Stimulated activated memory B cell treated with anti-CD40 and anti-IgM and Interleukin-4, amounts not matched to agents 10 μg/mL and 1 μg/mL and 100 μg/mL, for 72 hours (primary cell): ENCODE measurements around the gene AK5.

Experiments used
- ATAC-seq: fragments of 150-1000 bp; cut with Tn5 transposase; 2 replicates; pipeline ENCODE4 v1.10.0; 2021
- H3K27ac Mint-ChIP-seq: one replicate; pipeline ENCODE4 v1.8.0; 2022; ENCODE audit warnings: mild to moderate bottlenecking, mixed read lengths
- H3K27me3 Mint-ChIP-seq: one replicate; pipeline ENCODE4 v1.8.0; 2022; ENCODE audit warnings: mixed read lengths
- H3K36me3 Mint-ChIP-seq: one replicate; pipeline ENCODE4 v1.8.0; 2022; ENCODE audit warnings: mixed read lengths
- H3K4me1 Mint-ChIP-seq: one replicate; pipeline ENCODE4 v1.8.0; 2022; ENCODE audit warnings: mixed read lengths
- H3K4me3 Mint-ChIP-seq: one replicate; pipeline ENCODE4 v1.8.0; 2022; ENCODE audit warnings: mild to moderate bottlenecking, moderate library complexity, mixed read lengths
- H3K9me3 Mint-ChIP-seq: one replicate; pipeline ENCODE4 v1.8.0; 2022; ENCODE audit warnings: mixed read lengths

Gene AK5

DNA sequence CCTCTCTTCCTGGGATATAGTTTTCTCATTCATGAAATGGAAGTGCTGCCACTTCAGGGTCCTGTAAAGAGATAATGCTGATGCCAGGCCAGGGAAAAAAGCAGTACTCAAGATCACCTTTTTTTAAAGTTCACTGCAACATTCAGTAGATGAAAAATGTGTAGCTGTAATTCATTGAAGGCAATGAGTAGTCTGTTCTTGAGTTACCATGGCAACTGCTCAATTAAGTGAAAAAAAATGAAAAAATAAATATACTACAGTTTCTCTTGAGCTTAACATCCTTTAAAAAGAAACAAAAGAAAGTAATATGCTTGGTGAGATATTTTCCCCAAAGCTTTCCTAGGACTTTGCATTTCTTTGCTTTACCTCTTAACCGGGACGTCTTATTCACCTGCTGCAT, 183.3 kb downstream of the AK5 start:
- no peak for ATAC-seq
- no peak overlapping the region for H3K4me3 Mint-ChIP-seq
- H3K27ac Mint-ChIP-seq, result no peak overlapping the region
- no peaks in the 10 kb centered on the region for H3K4me1 Mint-ChIP-seq
- peaks cover 10% of the 10 kb centered on the region for H3K27me3 Mint-ChIP-seq
- no peaks in the 10 kb centered on the region for H3K9me3 Mint-ChIP-seq
- no peaks in the 10 kb centered on the region for H3K36me3 Mint-ChIP-seq

DNA sequence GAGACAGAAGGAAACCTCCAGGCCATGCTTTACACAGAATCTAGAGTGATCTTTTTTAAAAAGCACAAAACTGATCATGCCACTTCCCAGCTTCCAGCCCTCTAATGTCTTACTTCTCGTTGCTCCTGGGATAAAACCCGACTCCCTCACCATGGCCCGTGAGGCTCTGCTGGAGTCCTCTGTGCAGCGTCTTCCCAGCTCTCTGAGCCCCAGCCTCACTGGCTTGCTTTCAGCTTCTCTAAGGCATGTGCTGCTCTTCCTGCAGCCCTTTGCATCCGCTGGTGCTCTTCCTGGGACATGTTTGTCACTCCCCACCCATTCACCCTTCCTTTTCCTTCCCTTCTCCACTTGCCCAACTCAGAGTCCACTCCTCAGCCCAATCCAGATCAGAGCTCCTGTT, 184.1 kb downstream of the AK5 start:
- Mint-ChIP-seq H3K4me1 (no peaks in the 10 kb centered on the region), H3K36me3 (no peaks in the 10 kb centered on the region), H3K4me3 (no peak overlapping the region), H3K9me3 (no peaks in the 10 kb centered on the region), H3K27me3 (peaks cover 10% of the 10 kb centered on the region), H3K27ac (no peak overlapping the region)
- ATAC-seq, result no peak

DNA sequence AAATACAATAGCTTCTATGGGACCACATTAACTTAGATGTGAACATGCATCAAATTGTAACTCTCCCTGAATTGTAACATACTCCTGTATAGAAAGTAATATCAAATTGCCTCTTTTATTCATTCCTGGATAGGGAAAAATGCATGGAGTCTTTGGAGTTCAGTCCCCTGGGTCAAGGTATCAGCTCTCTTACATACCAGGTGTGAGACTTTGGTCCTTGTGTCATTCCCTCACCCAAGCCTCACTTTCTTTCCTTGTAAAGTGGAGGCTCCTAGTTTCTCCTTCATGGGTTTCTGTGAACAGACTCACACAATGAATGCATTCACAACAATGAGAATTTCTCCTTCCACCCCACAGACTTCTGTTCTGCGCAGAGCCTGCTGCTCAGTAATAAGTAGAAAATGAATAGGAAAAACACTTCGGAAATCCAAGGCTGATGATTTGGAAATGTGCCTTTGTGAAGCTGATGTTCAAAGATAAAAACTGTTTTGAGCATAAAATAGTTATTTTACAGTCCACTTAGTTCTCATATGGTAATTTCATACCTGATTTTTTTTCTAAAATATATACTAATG, 185.3 kb downstream of the AK5 start:
- Mint-ChIP-seq H3K9me3 (no peaks in the 10 kb centered on the region), H3K27me3 (peaks cover 10% of the 10 kb centered on the region), H3K4me1 (no peaks in the 10 kb centered on the region), H3K27ac (no peak overlapping the region), H3K36me3 (no peaks in the 10 kb centered on the region), H3K4me3 (no peak overlapping the region)
- ATAC-seq, result no peak

DNA sequence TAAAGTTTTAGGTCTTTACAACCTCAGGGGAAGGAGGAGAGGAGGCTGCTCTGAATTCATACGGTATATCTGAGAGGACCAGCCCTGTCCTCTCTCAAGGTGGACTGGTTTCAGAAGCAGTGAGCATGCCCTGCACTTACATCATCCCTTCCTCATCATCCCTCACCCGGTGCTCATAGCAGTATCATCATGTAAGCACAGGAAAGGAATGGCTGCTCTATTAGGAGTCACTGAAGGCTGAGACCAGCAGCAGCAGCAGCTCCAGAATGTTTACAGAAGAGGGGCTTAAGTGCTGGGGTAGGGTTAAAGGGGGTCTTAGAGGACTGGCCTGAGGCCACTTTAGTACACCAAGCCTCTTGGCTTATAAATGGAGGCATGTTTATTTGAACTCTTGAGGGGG, 185.9 kb downstream of the AK5 start:
- Mint-ChIP-seq H3K9me3 (no peaks in the 10 kb centered on the region), H3K4me1 (no peaks in the 10 kb centered on the region)
- ATAC-seq, result no peak

DNA sequence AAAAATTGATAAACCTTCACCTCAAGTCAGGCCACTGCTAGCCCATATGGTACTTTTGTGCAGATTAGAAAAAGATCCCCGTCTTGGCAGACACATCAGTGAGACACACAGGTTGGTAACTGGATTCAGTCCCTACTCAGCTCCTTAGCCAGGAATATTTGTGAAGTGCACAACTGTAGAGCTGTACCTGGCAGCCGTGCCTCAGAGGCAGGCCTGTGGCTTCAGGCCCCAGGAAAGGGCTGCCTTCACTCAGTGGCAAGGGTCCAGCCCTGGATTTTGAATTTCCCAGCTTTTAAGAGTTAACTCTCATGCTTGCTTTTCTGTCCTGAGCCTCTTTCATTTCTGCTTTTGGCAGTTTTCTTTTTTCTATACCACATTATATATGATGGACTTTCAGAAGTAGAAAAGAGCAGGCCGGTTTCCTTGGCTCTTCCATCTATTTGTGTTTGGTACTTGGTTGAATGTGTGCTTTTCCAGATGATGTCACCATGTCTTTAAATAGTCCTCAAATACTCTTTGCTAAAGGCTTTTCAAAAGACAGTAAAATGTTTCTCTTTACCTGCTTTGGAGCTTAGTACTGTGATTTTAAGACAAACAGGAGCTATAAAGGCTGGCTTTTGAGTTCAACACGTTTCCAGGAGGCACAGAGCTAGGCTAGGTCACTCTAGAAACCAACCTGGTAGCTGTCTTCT, 186.6 kb downstream of the AK5 start:
- Mint-ChIP-seq H3K4me1 (no peaks in the 10 kb centered on the region), H3K27me3 (peaks cover 6% of the 10 kb centered on the region), H3K27ac (no peak overlapping the region), H3K36me3 (no peaks in the 10 kb centered on the region), H3K9me3 (no peaks in the 10 kb centered on the region), H3K4me3 (no peak overlapping the region)
- ATAC-seq, result peak; percentile 17

More for the DNA sequence above, 185.9 kb downstream of the AK5 start:
- Mint-ChIP-seq H3K27ac (no peak overlapping the region), H3K27me3 (peaks cover 10% of the 10 kb centered on the region), H3K4me3 (no peak overlapping the region), H3K36me3 (no peaks in the 10 kb centered on the region)

DNA sequence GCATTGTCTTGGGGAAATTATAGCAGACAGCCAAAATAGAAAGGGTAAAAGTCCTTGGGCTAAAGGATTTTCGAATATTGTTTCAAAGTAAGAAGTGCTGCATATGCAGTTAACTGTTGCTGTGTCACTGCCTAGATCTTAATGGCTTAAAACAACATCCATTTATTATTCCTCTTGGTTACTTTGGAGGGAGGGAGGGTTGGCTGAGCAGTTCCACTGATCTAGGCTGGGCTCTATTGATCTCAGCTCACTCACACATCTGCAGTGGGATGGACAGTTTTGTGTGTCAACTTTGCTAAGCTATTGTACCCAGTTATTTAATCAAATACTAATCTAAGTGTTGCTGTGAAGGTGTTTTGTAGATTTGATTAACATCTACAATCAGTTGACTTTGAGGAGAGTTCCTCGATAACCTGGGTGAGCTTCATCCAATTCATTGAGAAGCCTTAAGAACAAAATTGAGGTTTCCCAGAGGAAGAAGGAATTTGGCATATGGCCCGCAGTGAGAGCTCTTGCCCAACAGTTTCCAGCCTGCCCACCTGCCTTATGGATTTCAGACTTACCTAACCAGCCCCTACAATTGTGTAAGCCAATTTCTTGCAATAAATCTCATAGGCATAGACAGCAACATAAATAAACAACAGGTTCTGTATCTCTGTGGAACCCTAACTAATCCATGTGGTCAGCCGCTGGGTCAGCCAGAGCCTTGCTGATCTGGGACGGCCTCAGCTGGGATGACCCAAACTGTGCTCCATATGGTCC, 187.3 kb downstream of the AK5 start:
- Mint-ChIP-seq H3K27me3 (peaks cover 4% of the 10 kb centered on the region), H3K9me3 (no peaks in the 10 kb centered on the region), H3K4me1 (no peaks in the 10 kb centered on the region), H3K4me3 (no peak overlapping the region), H3K36me3 (no peaks in the 10 kb centered on the region), H3K27ac (no peak overlapping the region)
- no peak for ATAC-seq

DNA sequence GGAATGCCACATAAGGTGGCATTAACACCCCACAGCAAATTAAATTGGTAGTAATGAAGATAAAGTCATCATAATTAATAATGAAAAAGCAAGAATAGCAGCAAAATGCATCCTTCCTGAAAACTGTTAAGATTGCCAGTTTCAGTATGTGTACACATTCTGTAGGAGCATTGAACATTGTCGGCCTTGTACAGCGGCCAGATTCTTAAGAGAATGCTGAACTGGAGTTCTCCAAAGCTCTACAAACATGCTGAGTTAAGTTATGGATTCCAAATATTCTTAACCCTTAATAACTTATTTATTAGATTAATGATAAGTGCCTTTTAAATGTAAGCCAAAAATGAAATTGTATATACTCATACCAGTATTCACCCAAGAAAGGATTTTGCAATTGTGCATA, 189.9 kb downstream of the AK5 start:
- H3K36me3 Mint-ChIP-seq, result no peaks in the 10 kb centered on the region
- peaks cover 15% of the 10 kb centered on the region for H3K27me3 Mint-ChIP-seq
- no peak overlapping the region for H3K27ac Mint-ChIP-seq
- H3K4me3 Mint-ChIP-seq, result no peak overlapping the region
- no peaks in the 10 kb centered on the region for H3K9me3 Mint-ChIP-seq
- ATAC-seq, result no peak
- H3K4me1 Mint-ChIP-seq, result no peaks in the 10 kb centered on the region

DNA sequence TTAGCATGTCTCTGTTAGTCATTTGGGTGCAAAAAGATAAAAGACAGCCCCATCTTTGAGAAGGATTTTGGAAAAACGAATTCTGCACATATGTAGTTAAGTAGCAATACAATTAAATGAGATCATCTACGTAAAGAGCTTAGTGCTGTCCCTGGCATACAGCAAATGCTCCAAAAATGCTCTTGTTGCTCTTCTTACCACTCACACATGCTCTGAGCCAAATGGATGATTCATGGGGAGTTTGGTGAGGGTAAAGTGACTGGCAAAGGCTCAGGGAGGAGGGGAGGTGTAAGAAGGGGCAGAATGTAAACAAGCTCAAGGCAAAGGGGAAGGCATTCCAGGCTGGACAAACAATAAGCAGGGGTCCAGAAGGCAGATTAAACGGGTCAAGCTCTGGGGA, 191.9 kb downstream of the AK5 start:
- no peaks in the 10 kb centered on the region for H3K9me3 Mint-ChIP-seq
- H3K36me3 Mint-ChIP-seq, result no peaks in the 10 kb centered on the region
- no peak overlapping the region for H3K27ac Mint-ChIP-seq
- ATAC-seq, result no peak
- no peak overlapping the region for H3K4me3 Mint-ChIP-seq
- H3K27me3 Mint-ChIP-seq, result peaks cover 32% of the 10 kb centered on the region
- H3K4me1 Mint-ChIP-seq, result no peaks in the 10 kb centered on the region

DNA sequence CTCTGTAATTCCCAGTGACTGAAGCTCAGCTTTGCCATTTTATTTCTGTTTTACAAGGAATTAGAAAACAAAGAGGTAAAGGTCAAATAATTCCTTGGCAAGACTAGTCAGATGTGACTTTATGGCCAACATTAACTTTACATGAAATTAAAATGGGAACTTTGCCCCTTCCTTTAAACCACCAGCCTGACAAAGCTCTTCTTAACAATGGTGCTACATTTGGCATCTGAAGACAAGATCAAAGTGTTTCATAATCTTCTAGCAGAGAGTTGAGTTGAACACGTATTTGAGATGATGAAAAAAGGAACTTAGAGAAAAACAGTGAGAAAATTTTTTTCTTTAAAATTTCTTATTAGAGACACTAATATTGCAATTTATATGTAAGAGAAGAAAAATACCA, 193.8 kb downstream of the AK5 start:
- Mint-ChIP-seq H3K27me3 (peaks cover 45% of the 10 kb centered on the region), H3K27ac (no peak overlapping the region), H3K36me3 (no peaks in the 10 kb centered on the region), H3K9me3 (no peaks in the 10 kb centered on the region), H3K4me3 (no peak overlapping the region), H3K4me1 (no peaks in the 10 kb centered on the region)
- no peak for ATAC-seq

DNA sequence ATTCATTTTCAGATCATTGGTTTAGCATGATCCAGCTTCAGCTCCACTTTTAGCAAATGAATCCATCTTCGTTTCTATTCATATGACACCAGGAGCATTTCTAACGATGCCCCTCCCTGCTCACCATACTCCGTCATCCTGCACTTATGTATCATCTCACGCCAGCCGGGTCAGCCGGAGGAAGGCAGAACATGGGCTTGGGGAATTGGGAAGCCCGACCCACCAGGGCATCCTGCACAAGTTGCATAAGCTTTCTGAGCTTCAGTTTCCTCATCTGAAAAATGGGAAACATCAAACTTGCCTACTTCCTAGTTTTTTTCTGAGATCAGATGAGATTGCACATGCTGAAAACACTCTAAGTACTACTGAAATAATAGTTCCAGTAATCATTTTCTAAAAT, 194.7 kb downstream of the AK5 start:
- Mint-ChIP-seq H3K27me3 (peaks cover 45% of the 10 kb centered on the region), H3K4me1 (no peaks in the 10 kb centered on the region), H3K9me3 (no peaks in the 10 kb centered on the region), H3K27ac (no peak overlapping the region), H3K4me3 (no peak overlapping the region), H3K36me3 (no peaks in the 10 kb centered on the region)
- no peak for ATAC-seq

DNA sequence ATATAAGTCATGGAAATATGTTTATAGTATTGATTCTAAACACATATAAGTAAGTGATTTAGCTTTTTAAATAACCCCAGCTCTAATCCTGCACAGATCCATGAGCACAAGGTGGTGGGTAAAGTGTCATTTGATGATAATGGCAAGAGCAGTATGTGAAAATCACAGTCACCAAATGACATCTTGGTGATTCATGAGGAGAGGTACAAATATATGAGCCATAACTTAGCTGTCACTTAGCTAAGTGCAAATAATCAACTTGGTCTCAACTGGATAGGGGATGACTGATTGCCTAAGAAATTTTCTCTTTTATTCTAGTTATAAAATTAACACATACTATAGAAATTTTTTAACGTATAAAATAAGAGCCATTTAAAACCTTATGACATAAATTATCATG, 202.5 kb downstream of the AK5 start:
- Mint-ChIP-seq H3K27ac (no peak overlapping the region), H3K9me3 (no peaks in the 10 kb centered on the region), H3K27me3 (peaks cover 6% of the 10 kb centered on the region), H3K36me3 (no peaks in the 10 kb centered on the region), H3K4me1 (no peaks in the 10 kb centered on the region), H3K4me3 (no peak overlapping the region)
- ATAC-seq, result no peak

DNA sequence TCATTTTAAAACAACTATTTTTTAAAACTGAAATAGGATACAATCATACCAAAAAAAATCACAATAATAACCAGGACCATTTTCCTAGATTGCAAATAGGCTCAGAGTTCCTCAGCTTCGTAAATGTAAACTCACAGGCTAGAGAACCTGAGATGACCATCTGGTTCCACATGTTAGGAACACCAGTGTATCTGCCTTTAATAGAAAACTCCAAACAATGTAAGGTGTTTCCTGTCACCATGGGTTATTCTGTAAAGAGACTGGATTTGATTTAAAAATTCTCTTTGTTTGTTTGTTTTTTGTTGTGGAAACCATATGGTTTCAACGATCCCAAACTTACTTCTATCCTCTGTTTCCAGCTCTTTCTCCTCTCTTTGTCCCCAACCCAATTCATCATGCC, 203.1 kb downstream of the AK5 start:
- H3K9me3 Mint-ChIP-seq, result no peaks in the 10 kb centered on the region

DNA sequence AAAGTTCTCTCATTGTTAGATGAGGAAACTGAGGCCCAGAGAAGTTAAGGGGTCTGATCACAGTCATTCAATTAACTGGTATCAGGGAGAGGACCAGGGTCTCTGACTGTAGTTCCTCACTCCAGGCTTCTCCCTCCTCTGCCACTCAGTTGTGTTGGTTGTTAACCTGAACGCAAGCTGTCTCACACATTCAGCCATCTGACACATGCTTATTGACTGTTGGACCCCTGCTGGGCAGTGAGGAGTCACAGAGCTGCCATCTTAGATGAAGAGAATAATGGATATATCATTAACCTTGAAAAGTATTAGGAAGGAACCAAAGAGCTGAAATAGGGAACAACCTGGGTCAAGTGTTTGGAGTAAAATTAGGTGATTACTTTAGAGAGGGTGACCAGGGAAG, 205.8 kb downstream of the AK5 start:
- Mint-ChIP-seq H3K4me1 (no peaks in the 10 kb centered on the region), H3K27ac (no peak overlapping the region), H3K4me3 (no peak overlapping the region), H3K27me3 (no peaks in the 10 kb centered on the region), H3K36me3 (no peaks in the 10 kb centered on the region), H3K9me3 (no peaks in the 10 kb centered on the region)
- no peak for ATAC-seq

More for the DNA sequence above, 203.1 kb downstream of the AK5 start:
- Mint-ChIP-seq H3K36me3 (no peaks in the 10 kb centered on the region), H3K4me1 (no peaks in the 10 kb centered on the region), H3K27me3 (peaks cover under 1% of the 10 kb centered on the region), H3K27ac (no peak overlapping the region), H3K4me3 (no peak overlapping the region)
- no peak for ATAC-seq

DNA sequence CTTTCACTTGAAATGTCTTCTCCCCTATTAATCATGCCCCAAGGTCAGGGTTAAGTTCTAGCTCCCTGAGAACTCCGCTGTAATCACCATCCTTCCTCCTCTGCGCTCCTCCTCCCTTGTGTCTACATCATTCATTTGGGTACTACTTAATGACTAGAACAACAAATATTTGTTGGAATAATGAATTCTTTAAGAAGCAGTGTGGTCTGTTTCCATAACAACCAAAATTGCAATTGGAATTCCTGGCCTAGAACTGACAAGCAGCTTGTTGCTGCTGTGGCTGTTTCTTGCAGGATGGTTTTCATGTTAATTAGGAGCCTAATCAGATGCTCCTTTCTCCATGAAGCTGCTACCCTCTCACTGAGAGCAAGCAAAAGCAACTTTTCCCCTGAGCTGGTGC, 208.1 kb downstream of the AK5 start:
- no peak overlapping the region for H3K27ac Mint-ChIP-seq
- no peaks in the 10 kb centered on the region for H3K4me1 Mint-ChIP-seq
- H3K36me3 Mint-ChIP-seq, result no peaks in the 10 kb centered on the region
- H3K4me3 Mint-ChIP-seq, result no peak overlapping the region
- no peak for ATAC-seq
- H3K27me3 Mint-ChIP-seq, result no peaks in the 10 kb centered on the region
- no peaks in the 10 kb centered on the region for H3K9me3 Mint-ChIP-seq

DNA sequence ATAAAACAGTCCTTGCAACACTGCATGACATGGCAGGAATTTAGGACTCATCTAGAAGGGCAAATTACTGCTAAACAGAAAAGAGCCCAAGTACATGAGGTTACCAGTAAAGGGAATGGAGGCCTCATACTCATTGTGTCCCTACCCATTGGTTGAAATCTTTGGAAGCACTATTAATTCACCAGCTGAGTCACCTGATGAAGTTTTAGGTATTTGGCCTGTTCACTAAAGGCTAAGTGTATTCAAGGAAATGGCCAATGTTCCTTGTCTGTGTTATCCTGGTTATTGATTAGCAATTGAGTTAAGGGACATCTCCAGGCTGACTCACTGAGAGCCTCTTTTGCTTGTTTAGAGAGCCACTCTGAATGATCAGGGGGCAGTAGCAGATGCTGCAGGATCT, 212.2 kb downstream of the AK5 start:
- Mint-ChIP-seq H3K4me3 (no peak overlapping the region), H3K36me3 (no peaks in the 10 kb centered on the region), H3K27me3 (peaks cover 10% of the 10 kb centered on the region), H3K27ac (no peak overlapping the region), H3K4me1 (no peaks in the 10 kb centered on the region), H3K9me3 (peaks cover 6% of the 10 kb centered on the region)
- ATAC-seq, result no peak

DNA sequence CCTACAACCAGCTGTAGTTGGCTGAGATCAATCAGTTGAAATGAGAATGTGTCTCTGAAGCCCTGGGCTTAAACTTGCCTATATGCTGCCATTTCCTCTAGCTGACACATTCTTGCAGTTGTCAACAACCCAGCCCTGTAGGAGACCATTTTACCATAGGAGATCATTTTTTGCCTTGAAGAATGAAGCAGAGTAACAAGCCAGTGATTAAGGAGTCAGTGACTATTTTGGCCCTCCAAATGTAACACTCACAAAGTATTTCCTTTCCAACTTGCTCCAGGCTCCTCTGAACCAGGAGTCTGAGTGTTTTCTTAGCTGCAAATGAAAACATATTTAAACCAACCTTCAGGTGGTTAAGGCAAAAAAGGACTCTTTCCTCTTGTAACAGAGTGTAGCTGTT, 217.1 kb downstream of the AK5 start:
- no peak overlapping the region for H3K4me3 Mint-ChIP-seq
- H3K27ac Mint-ChIP-seq, result no peak overlapping the region
- no peaks in the 10 kb centered on the region for H3K36me3 Mint-ChIP-seq
- no peak for ATAC-seq
- H3K9me3 Mint-ChIP-seq, result peaks cover 6% of the 10 kb centered on the region
- no peaks in the 10 kb centered on the region for H3K4me1 Mint-ChIP-seq
- peaks cover 19% of the 10 kb centered on the region for H3K27me3 Mint-ChIP-seq
